HG02798 (cell line): ENCODE measurements around the gene OSBPL10.

Experiments
- ATAC-seq: cut with Tn5 transposase; IDR thresholded peaks from one replicate; pipeline ENCODE4 v1.9.1; 2021; ENCODE audit warnings: mild to moderate bottlenecking; ENCODE audit not compliant: unreplicated experiment, poor library complexity

OSBPL10 gene

DNA sequence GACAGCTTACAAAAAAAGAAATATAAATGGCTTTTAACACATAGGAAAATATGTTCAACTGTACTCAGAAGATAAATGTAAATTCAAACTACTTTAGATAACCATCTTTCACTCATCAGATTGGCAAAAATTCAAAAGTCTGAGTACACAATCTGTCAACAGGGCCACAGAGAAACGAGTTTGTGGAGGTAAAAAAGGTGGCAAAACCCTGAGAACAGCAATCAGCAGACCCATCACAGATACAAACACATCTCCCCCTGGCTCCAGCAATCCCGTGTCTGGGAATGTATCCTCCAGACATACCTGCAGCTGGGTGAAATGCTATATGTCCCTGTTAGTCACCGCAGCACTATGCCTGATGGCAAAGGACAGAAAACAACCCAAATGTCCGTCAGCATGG is 149.5 kb downstream of the OSBPL10 start:
- ATAC-seq, result no peak

DNA sequence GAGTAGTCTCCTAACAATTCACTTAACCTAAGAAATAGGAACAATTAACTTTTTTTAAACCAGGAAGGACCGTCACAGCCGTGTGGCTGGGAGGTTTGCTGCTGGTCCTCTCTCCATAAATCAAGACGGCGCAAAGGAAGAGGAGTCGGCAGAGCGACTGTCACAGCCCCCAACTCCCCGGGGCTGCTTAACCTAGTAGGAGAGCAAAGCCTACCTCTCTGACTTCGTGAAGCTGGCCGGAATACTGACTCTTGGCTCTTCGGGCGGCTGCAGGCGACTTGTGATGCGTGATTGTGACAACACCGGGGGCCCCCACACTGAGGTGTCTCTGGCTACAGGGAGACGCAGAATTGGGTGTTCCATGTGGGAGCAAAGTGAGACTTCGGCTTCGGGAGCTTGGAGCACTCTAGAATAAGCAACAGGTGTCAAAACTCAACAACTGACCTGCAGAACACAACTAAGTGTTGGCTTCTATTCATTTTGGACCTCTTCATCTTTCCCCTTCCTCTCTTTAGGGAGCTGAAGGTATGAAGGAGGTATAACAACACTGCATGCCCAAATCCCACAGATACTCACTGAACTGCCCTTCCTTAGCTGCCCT is 151.1 kb downstream of the OSBPL10 start:
- ATAC-seq, result no peak

DNA sequence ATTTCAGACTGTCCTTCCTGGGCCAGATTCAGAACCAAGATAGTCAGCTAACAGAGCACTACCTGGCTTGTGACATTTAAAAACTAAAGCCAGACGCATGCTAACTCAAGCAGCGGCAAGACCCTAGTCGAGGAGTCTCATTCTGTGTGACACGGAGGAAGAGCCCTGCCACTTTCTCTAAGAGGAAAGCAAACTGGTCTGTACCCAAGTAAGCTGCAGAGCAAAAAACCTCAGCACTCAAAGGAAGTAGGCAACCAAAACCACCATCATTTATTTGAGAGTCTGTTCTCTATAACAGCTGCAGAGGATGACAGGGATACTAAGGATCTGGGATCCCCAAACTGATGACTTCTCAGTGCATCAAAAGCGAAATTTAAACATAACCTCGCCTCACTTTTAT is 152.1 kb downstream of the OSBPL10 start:
- ATAC-seq, result no peak

DNA sequence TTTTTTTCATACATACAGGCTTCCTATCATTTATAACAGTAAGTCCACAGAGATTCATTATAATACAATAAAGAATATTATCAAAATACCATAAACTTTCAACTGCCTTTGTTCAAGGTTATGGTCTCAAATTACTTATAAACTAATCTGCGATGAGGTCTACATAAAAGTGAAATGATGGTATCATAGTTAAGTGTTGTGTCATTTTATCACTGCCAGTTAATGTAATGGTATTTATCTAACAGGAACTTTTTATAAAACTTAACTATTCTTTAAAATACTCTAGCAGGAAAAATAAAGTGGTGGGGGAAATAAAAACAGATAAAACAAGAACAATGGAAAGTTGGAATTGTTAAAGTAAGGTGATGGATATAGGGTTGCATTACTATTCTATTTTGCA is 153.1 kb downstream of the OSBPL10 start:
- ATAC-seq, result no peak

DNA sequence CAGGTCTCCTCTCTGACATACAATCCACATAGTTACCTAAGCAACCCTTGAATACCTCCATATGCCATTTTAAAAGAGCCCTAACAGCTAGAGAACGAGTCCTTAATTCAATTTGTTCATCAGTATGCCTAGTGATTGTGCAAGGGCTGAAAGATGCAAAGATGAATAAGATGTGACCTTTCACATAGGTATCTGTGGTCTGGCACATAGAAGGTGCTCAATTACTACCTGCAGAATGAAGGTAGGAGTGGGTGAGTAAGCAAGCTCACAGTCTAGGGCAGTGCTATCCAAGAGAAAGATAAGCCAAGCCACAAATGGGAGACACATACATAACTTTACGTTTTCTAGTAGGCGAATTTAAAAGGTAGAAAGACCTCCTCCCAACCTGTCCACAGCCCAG is 157.9 kb downstream of the OSBPL10 start:
- no peak for ATAC-seq

DNA sequence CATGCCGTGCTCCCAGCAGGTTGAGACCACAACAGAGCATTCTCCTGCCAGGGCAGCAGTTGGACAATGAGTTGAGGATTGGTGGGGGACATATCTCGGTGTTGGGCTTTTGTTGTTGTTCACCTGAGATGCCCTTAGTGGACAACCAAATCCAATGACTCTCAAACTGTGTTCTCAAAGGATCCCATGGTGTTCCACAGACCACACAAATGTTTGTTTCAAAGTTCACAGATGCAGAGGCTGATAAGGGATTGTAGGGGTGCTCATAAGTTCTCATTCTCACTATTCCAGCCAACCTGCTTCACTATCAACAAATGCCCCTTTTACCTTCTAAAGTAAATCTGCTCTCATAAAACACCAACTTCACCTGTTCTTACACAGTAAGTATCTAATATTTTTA is 159.9 kb downstream of the OSBPL10 start:
- no peak for ATAC-seq

DNA sequence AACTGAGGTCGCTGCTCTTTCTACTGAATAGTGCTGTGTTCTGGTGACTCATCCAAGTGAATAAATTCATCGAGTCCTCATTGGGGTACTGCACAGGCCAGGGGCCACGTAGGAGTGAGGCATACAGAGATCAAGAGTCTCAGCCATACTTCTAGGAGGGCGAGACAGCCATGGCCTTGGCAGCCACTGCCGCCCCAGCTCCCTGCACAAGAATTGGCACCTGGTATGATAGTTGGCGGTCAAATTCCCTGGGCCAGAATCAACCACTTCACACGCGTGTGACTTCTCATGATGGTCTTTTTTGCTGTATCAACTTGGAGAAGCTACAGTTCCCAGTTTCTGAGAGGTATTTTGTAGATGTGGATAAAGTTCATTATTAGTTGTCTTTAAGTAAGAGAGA is 161.6 kb downstream of the OSBPL10 start:
- no peak for ATAC-seq

DNA sequence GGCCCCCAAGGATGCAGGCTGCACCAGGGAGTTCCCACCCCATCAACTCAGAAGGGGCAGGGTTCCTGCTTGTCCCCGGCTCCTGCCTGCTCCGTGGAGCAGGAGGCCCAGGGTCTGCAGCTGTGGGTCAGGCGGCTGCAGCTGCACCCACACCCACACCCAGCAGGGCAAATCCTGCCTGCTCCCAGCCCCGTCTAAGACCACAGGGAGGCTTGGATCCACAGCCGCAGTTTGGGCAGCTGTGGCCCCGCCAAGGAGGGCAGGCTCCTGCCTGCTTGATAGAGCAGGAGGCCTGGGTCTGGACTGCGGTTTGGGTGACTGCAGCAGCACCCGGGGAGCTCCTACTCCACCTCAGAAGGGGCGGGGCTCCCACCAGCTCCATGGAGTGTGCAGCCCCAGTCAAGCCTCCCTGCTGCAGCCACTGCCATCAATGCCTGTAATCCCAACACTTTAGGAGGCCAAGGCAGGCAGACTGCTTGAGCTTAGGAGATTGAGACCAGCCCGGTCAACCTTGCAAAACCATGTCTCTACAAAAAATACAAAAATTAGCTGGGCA is 163.6 kb downstream of the OSBPL10 start:
- no peak for ATAC-seq

DNA sequence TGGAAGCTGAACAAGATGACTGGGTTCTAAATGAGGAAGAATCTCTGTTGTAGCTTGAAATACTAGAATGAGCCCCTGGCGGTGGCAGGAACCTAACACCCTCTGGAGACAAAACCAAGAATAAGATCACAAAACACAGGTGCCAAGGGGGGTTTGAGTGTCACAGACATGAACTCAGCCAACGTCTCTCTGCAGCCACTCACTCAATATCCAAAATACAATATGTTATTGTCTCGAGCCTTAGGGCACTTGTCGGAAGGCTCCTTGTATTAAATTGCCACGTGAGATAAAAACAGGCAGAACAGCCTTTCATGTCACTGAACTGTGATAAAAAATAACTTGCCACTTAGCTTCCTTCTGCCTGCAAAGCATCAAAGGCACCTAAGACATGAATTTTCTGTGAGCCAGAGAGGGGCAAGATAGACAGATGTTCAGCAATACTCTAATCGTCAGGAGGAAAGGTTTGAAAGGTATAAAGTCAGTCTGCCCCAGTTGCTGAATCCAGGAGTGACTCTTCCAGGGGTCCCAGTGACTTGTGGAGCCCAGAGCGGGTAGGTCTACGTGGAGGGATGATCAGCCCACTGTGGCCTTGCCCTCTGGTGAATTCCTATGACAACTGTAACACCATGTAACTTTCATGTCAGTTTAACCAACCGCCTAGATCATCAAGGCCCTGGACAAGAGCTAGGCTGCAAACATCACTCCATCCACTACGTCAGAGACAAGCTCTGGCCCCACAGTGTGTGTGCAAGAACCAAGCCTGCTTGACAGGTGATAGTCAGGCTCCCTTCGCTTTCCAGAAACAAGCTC is 165.2 kb downstream of the OSBPL10 start:
- no peak for ATAC-seq

DNA sequence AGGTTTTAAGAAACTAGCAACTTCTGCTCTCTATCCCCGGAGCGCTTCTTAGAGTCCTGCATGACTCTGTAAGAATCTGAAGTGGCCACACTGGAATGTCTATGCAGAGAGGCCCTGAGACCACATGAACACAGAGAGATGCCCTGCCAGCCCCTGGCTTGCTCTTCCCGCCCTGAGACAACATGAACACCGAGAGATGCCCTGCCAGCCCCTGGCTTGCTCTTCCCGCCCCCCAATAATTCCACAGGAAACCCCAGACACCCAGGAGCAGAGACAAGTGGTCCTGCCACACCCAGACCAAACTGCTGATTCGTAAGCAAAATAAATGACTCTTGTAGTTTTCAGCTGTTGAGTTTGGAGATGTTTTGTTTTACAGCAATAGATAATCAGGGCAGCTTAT is 166.1 kb downstream of the OSBPL10 start:
- no peak for ATAC-seq

DNA sequence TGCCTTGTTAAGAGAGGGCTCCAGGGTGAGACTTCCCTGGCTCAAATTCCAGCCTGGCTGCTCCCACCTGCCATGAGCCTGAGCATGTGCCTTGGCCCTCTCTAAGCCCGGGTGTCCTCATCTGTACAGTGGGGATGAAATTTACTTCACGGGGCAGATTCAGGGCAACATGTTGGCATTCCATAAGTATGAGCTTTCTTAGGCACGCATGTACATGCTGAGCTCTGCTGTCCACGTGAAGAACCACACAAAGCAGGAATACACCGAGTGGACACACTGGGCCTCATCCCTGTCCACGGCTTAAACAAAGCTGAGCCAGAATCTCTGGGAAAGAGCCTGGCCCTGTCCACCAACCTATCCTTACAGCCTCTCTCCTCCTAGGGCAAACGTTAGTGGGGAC is 167.4 kb downstream of the OSBPL10 start:
- ATAC-seq, result no peak

DNA sequence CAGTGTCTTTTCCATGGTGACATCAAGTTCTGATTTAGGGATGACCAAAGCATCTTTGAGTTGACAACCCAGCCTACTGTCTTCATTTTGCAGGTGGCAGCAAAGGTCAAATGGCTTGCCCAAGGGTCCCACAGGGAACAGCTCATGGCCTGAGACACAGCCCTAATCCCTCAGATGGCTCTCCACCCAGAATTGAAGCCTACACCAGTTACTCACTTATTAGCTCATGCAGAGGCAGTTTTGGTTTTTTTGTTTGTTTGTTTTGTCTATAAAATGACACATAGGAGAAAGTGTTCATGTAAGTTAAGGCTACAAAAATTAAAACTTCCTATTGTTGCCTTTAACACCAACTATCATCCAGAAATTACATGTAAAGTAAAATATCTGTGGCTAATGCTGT is 167.9 kb downstream of the OSBPL10 start:
- ATAC-seq, result no peak

DNA sequence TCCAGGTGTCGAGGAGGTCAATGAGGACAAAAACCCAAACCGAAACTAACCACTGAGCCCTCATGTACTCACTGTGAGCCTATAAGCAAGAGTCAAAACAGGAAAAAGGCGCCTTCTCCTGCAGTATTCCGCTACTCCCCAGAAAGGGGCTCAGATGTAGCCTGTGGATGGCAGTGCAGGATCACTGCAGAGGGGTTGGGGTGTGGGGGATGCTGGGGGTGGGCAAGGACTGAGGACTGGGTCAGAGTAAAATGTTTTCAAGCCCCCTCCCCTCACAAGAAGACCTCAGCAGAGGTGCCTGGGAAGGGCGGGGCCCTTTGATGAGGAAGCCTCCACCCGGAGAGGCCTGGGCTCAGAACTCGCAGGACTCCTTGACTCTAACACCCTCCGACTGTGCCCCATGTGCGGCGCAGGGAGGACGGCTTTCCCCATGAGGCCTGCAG is 170.1 kb downstream of the OSBPL10 start:
- ATAC-seq, result no peak

DNA sequence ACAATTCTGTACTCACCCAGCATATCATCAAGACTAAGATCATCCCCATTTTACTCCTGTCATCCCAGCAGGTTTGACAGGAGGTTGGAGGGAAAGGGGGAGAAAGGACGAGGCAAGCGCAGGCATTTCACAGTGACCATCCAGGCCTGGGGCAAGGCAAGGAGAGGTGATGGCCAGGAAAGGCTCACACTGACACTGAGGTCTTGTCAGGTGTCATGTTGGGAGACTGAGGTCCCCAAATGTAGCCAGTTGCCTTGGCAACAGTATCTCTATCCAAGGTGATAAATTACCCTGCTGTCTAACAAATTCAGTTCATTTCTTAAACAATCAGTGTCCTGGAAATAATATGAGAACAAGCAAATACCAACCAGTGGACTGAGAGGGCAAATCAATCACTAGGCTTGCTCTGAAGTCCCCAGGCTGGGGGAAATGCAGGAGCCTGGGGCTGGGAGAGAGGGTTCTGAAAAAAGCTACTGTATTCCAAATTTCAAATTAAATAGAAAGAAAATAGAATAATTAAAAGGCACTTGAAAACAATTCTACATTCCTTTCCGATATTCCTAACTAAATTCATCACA is 172.8 kb downstream of the OSBPL10 start:
- ATAC-seq, result no peak

DNA sequence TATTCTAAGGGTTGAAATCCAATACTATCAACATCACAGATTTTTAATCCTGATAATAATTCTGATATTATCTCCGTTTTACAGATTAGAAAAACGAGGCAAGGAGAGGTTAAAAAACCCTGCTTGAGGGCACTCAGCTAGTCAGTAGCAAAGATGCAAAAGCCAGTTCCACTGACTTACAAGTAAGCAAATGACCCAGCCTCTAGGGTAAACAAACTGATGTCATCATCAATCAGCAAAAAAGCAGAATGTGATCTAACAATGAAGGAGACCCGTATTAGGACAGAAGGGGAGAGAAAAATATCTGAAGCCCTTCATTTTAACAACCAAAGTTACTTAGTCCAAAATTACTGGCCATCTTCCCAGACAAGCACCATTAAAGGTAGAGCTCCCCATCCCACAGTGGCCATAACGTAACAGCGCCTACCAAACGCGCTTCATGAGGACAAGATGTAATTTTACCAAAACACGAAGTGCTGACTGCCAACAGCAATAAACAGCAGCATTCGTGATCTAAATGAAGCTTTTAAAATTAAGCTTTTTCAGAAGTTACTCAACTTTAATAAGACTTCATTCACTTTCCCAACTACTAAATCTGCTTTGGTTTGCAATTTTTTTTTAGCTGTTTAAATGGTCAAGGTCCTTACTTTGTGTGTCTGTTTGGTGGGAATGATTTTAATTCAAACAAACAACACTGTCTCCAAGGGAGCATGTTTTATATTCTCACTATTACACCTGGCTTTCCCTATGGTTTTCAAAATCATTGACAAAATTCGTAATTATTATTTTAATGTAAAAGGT is 176.6 kb downstream of the OSBPL10 start:
- ATAC-seq, result no peak

DNA sequence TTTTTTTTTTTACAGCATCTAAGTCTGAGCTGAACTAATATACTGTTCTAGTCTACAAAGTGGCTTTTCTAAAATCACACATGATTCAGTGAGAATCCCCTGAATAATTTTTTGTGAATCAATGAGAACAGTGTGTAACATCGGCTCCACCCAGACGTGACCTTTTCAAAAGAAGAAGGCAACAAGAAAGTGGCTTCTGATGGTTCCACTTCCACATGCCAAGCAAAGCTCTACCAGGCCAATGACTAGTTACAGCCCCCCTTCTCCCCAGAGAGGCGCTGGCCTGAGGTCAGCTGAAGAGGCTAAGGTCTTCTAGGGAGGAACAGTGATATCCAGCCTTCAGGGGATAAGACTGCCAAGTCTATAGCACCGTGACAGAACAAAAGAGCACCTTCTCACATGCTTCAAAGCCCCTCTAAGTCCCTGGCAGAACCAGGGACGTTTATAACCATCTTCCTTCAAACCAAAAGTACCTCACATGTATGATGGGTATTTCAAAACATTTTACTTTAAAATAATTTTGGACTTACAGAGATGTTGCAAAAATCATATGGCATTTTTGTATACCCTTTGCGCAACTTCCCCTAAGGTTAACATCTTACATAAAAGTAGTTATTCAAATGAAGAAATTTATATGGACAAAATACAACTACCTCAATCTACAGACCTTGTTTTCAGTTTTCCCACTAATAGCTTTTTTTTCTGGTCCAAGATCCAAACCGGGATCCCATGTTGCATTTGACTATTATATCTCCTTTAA is 177.9 kb downstream of the OSBPL10 start:
- no peak for ATAC-seq

DNA sequence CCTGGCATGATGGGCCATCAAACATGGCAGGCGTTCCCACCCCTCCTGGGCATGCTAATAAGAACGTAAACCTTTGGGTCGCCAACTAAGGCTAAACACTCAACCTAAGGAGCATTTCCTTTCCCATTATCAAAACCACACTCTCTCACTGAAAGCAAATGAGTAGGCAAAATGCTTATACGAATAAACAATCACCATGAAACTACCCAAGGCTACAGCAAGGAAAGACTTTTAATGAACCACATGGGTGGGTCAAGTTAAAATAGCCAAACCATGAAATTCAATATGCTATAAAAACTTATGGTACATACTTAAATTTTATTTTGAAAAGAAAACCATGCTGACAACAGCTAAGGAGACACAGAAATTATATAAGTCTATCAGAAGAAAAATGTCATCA is 180.6 kb downstream of the OSBPL10 start:
- no peak for ATAC-seq

DNA sequence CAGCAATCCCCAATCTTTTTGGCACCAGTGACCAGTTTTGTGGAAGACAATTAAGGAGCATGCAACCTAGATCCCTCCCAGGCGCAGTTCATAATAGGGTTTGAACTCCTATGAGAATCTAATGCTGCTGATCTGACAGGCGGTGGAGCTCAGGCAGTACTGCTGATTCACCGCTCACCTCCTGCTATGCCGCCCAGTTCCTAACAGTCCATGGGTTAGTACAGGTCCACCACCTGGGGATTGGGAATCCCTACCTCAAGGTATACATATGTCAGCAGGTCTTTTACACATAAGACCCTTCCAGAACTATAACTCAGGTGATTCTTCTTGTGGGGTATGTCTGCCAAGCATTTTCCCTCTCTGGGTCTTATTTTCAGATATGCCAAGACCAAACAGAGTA is 182.2 kb downstream of the OSBPL10 start:
- no peak for ATAC-seq

DNA sequence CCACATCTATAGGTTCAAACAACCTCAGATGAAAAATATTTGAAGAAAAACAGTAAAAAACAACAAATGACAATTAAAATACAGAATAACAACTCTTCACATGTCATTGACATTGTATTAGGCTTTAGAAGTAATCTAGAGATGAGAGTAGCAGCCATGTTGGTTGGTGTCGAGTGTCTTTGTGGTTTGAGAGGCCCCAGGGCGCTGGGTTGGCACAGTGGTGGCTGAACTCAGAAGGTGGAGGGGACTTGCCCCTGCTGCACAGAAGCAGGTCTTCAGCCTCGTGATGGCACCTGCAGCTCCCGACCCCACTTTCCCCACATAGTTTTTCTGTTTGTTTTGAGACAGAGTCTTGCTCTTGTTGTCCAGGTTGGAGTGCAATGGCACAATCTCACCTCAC is 187.2 kb downstream of the OSBPL10 start:
- no peak for ATAC-seq

DNA sequence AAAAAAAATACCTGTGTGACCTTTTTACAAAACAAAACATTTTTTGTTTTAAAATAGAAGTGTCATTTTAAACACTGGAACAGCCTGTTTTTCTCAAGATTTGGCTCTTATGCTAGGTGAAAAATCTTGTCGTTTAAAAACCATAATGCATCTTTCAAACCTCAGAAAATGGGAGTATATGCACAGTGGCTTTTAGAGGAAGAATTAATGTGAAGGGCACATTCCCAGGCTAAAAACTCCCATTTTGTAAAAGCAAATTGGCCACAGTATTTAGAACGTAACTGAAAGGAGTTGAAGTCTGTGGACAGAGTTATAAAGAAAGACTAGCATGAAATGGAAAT is 190.0 kb downstream of the OSBPL10 start:
- no peak for ATAC-seq
